MM.1S (cell line): ENCODE results near the gene AK4.
A peak's percentile ranks its signal among the peaks of the same experiment; 100 is the strongest.

Experiments used
- DNase-seq: peaks from one replicate; pipeline ENCODE4 v3.0.0-alpha.2; 2015
- H2AFZ ChIP-seq: fragments of 300-600 bp; sonication (generic); 2 replicates; pipeline ENCODE4 v1.6.0; 2016; ENCODE audit warnings: antibody characterized with exemption, low read length
- H3F3A ChIP-seq: fragments of 300-600 bp; sonication (generic); 2 replicates; pipeline ENCODE4 v1.6.1; 2016; ENCODE audit warnings: mild to moderate bottlenecking, antibody characterized with exemption, low read length, moderate library complexity, mixed read lengths; ENCODE audit not compliant: insufficient read depth
- H3K27ac ChIP-seq: fragments of 300-600 bp; sonication (generic); 2 replicates; pipeline ENCODE4 v1.5.1; 2016; ENCODE audit warnings: mild to moderate bottlenecking, low read length
- H3K27me3 ChIP-seq: fragments of 300-600 bp; sonication (generic); replicated peaks from 2 replicates; pipeline ENCODE4 v1.6.0; 2016; ENCODE audit warnings: low read length; ENCODE audit not compliant: insufficient read depth
- H3K36me3 ChIP-seq: fragments of 300-600 bp; sonication (generic); replicated peaks from 2 replicates; pipeline ENCODE4 v1.6.1; 2016; ENCODE audit warnings: mild to moderate bottlenecking, low read length, mixed read lengths; ENCODE audit not compliant: insufficient read depth
- H3K4me1 ChIP-seq: fragments of 300-600 bp; sonication (generic); 2 replicates; pipeline ENCODE4 v1.6.1; 2016; ENCODE audit warnings: low read length, mixed read lengths
- H3K4me2 ChIP-seq: fragments of 300-600 bp; sonication (generic); 2 replicates; pipeline ENCODE4 v1.6.0; 2016; ENCODE audit warnings: low read depth, low read length
- H3K4me3 ChIP-seq: fragments of 300-600 bp; sonication (generic); 2 replicates; pipeline ENCODE4 v1.5.1; 2016; ENCODE audit warnings: low read length, mixed read lengths
- H3K79me2 ChIP-seq: fragments of 300-600 bp; sonication (generic); 2 replicates; pipeline ENCODE4 v1.6.1; 2016; ENCODE audit warnings: mixed run types, low read length, mixed read lengths
- H3K9ac ChIP-seq: fragments of 300-600 bp; sonication (generic); 2 replicates; pipeline ENCODE4 v1.6.1; 2016; ENCODE audit warnings: low read length, mixed read lengths
- H3K9me2 ChIP-seq: fragments of 300-600 bp; sonication (generic); replicated peaks from 2 replicates; pipeline ENCODE4 v1.6.1; 2016; ENCODE audit warnings: mild to moderate bottlenecking, low read length, mixed read lengths; ENCODE audit not compliant: insufficient read depth
- H3K9me3 ChIP-seq: fragments of 300-600 bp; sonication (generic); replicated peaks from 2 replicates; pipeline ENCODE4 v1.6.1; 2016; ENCODE audit warnings: mild to moderate bottlenecking, low read length, mixed read lengths; ENCODE audit not compliant: insufficient read depth
- H4K20me1 ChIP-seq: fragments of 300-600 bp; sonication (generic); 2 replicates; pipeline ENCODE4 v1.6.1; 2016; ENCODE audit warnings: mild to moderate bottlenecking, low read length, moderate library complexity, mixed read lengths; ENCODE audit not compliant: insufficient read depth
- EZH2 ChIP-seq: fragments of 300-600 bp; sonication (generic); optimal IDR thresholded peaks from 2 replicates; pipeline ENCODE3; 2017; ENCODE audit warnings: low read depth, mild to moderate bottlenecking, antibody characterized with exemption, low read length, mixed read lengths
- EZH2phosphoT487 ChIP-seq: fragments of 300-600 bp; sonication (generic); IDR thresholded peaks from 2 replicates; pipeline ENCODE4 v1.6.1; 2018; ENCODE audit warnings: antibody characterized with exemption, low read length
- TF ChIP-seq, protein P1 (sequence below): fragments of 300-600 bp; sonication (generic); IDR thresholded peaks from 2 replicates; pipeline ENCODE4 v1.5.1; 2016; ENCODE audit warnings: antibody characterized with exemption, low read length, mixed read lengths

The AK4 gene

DNA sequence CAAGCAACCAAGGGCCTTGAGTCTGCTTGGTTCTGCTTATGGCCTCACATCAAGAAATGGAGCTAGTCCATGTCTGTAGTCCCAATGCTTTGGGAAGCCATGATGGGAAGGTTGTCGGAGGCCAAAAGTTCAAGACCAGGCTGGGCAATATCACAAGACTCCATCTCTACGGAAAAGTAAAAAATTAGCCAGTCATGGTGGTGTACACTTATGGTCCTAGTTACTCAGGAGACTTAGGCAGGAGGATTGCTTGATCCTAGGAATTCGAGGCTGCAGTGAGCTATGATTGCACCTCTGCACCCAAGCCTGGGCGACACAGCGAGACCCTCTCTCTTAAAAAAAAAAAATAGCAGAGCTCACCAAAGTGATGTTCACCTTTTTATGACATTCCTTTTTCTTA lies 81.2 kb downstream of the AK4 start:
- Histone ChIP-seq H3K9me3 (no peaks in the 10 kb centered on the region), H3K36me3 (no peaks in the 10 kb centered on the region), H3K79me2 (no peaks in the 10 kb centered on the region), H3K4me3 (no peak overlapping the region), H2AFZ (no peak overlapping the region), H3K27me3 (no peaks in the 10 kb centered on the region), H3K4me2 (no peak overlapping the region), H3K9me2 (no peaks in the 10 kb centered on the region), H3K27ac (no peak overlapping the region), H3K4me1 (peaks cover 9% of the 10 kb centered on the region; the same call in 1 of the 2 replicates), H3K9ac (no peak overlapping the region), H4K20me1 (no peaks in the 10 kb centered on the region), H3F3A (no peaks in the 10 kb centered on the region)
- no peak for DNase-seq
- no peak for TF ChIP-seq EZH2
- TF ChIP-seq, protein P1, sequence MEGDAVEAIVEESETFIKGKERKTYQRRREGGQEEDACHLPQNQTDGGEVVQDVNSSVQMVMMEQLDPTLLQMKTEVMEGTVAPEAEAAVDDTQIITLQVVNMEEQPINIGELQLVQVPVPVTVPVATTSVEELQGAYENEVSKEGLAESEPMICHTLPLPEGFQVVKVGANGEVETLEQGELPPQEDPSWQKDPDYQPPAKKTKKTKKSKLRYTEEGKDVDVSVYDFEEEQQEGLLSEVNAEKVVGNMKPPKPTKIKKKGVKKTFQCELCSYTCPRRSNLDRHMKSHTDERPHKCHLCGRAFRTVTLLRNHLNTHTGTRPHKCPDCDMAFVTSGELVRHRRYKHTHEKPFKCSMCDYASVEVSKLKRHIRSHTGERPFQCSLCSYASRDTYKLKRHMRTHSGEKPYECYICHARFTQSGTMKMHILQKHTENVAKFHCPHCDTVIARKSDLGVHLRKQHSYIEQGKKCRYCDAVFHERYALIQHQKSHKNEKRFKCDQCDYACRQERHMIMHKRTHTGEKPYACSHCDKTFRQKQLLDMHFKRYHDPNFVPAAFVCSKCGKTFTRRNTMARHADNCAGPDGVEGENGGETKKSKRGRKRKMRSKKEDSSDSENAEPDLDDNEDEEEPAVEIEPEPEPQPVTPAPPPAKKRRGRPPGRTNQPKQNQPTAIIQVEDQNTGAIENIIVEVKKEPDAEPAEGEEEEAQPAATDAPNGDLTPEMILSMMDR = no peak

DNA sequence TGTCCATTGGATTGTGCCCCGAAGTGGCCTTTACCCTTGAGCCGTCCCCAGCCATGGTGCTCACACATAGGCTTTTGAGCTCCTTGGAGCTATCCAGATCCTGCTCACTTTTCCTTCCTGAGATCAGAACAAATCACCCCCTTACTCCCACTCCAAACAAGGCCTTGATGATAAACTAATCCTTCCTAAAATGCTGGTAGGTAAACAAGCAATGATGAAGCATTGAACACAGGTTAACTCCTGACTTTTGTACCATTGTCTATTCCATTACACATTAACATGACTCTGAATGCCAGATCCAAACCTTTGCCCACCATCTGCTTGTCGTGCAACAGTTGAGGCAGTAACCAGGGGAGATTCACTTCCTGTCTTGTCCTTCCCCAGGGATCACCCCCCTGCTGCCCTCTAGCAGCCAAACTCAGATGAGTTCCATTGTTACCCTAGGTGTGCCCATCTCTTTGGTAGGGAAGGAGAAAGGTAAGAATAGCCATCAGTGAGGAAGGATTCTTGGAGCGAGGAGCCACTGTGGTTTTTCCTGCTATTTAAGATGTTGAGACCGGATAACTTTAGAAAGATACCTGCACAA lies 81.8 kb downstream of the AK4 start:
- no peak for DNase-seq
- TF ChIP-seq EZH2 (no peak), EZH2phosphoT487 (no peak)
- TF ChIP-seq, protein P1 = no peak
- Histone ChIP-seq H3K36me3 (no peaks in the 10 kb centered on the region), H3K27me3 (no peaks in the 10 kb centered on the region), H3K9me2 (no peaks in the 10 kb centered on the region), H3K9me3 (no peaks in the 10 kb centered on the region), H3K4me3 (no peak overlapping the region), H4K20me1 (no peaks in the 10 kb centered on the region), H3K79me2 (no peaks in the 10 kb centered on the region), H3K4me1 (peaks cover 9% of the 10 kb centered on the region; the same call in 1 of the 2 replicates), H3K27ac (no peak overlapping the region), H3F3A (no peaks in the 10 kb centered on the region), H3K4me2 (no peak overlapping the region), H2AFZ (no peak overlapping the region), H3K9ac (no peak overlapping the region)

DNA sequence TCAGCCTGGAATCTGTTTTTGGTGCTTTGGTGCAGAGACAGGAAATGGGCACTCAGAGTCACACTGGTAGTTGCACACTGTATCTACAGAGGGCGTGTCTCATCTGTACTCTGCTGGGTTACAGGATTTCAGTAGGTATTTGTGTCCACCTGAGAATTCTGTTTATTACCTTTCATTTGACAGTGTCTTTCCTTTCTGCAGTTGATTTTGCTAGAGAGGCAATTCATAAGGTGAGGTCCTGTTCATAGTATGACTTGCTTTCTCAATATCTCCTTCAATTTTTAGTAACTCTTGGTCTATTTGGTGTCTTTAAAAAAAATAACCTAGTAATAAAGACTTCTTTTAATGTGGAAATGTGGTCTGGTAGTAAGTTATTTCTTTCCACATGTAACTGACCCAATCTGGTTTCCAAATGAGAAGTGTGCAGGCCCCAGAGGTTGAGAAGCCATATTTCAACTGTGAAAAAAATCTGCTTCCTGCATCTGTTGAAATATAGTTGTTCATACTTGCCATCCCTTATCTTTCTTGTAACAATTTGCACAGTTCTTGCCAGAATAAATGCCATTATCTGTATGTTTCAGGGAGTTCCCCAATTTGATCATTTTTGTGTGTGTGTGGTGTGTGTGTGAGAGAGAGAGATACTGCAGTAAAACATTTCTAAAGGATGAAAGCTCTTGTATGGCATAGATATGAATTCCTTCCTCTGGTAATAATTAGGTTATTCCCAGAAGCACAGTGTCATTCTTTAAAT lies 82.9 kb downstream of the AK4 start:
- Histone ChIP-seq H3K27me3 (no peaks in the 10 kb centered on the region), H3K4me3 (no peak overlapping the region), H3K4me2 (no peak overlapping the region), H2AFZ (0 out of 2 replicates have a peak overlapping the region, but pooled peaks have one; percentile 3), H3K36me3 (no peaks in the 10 kb centered on the region), H3K9me2 (no peaks in the 10 kb centered on the region), H3K79me2 (no peaks in the 10 kb centered on the region), H3K9me3 (no peaks in the 10 kb centered on the region), H3K27ac (no peak overlapping the region), H3K4me1 (peaks cover 9% of the 10 kb centered on the region; the same call in 1 of the 2 replicates), H3K9ac (no peak overlapping the region), H3F3A (no peaks in the 10 kb centered on the region), H4K20me1 (no peaks in the 10 kb centered on the region)
- DNase-seq = peak; percentile 53
- TF ChIP-seq, protein P1 = peak; percentile 30; the same call in 1 of the 2 replicates
- TF ChIP-seq EZH2phosphoT487 (no peak), EZH2 (no peak)
